H1 (cell line): ENCODE data around the gene ATCAY.

Experiments
- CBX5 ChIP-seq: fragments of 300-800, 300-1000 bp; sonication (generic); IDR thresholded peaks from 2 replicates; pipeline ENCODE4 v1.7.1; 2016; ENCODE audit warnings: antibody characterized with exemption, low read length, low read depth
- CTCF ChIP-seq, 3 experiments: IDR thresholded peaks; 1 replicate in 2 of 3; 2 replicates in 1 of 3; pipeline versions ENCODE4 v1.5.1 to v1.6.1; 2011; ENCODE audit warnings: low read length in 3 of 3, mild to moderate bottlenecking in 3 of 3, inconsistent platforms in 2 of 3, low read depth in 1 of 3, moderate library complexity in 1 of 3; ENCODE audit not compliant: insufficient read depth in 1 of 3; ENCODE audit errors: control extremely low read depth in 1 of 3
- GABPA ChIP-seq: IDR thresholded peaks from 2 replicates; pipeline ENCODE4 v1.6.1; 2011; ENCODE audit warnings: mild to moderate bottlenecking, low read length, moderate library complexity, borderline replicate concordance; ENCODE audit not compliant: insufficient read depth
- YY1 ChIP-seq: IDR thresholded peaks from 2 replicates; pipeline ENCODE4 v1.6.1; 2011; ENCODE audit warnings: low read depth, mild to moderate bottlenecking, low read length

- no peak for TF ChIP-seq CTCF (IDR thresholded peaks at IDR 0.05; ENCODE audit: control extremely low read depth in 1 of 3, insufficient read depth in 1 of 3, low read depth in 1 of 3, low read length in 3 of 3)
- TF ChIP-seq CBX5: no peak
- TF ChIP-seq GABPA: no peak
- no peak for TF ChIP-seq YY1
These were observed 17.5 kb upstream of the ATCAY start for GRCh38 chr19:3862826-3863500.
